IMR-90 (cell line): ENCODE data around the gene AANAT. TPM values are rescaled to one million over a fixed set of nuclear protein-coding genes. Genes with fewer than 3 reads are reported as not detected.

Experiments used
- ATAC-seq: fragments of 200-7000 bp; cut with Tn5 transposase; 2 replicates; pipeline ENCODE4 v1.9.1; 2020; ENCODE audit warnings: low read depth, mild to moderate bottlenecking, moderate library complexity
- BruUV-seq: library from RNA; stranded (reverse); fragments of 400-500 nt; replicated peaks from 2 replicates; lab custom pipeline; 2021; lab: Mats Ljungman, UMichigan
- CTCF ChIA-PET: fragments of 300-600 bp; formaldehyde crosslinking; extraction: SDS; loops from one replicate; lab custom pipeline; 2021; ENCODE audit warnings: antibody characterized with exemption; lab: Yijun Ruan, JAX
- POLR2A ChIA-PET: fragments of 300-600 bp; sonication (Branson Sonifier 250); formaldehyde crosslinking; loops from one replicate; lab custom pipeline; 2022; ENCODE audit warnings: antibody characterized with exemption; ENCODE audit not compliant: unreplicated experiment; lab: Charles Lee
- DNase-seq: peaks from one replicate; pipeline ENCODE4 v3.0.0; 2013
- H2AFZ ChIP-seq: replicated peaks from 2 replicates; pipeline ENCODE3; 2013; ENCODE audit warnings: low read length, mild to moderate bottlenecking; ENCODE audit not compliant: poor library complexity
- H2AK5ac ChIP-seq: 2 replicates; pipeline ENCODE4 v1.6.1; 2013; ENCODE audit warnings: low read depth, low read length, inconsistent platforms
- H2AK9ac ChIP-seq: replicated peaks from 2 replicates; pipeline ENCODE3; 2013; ENCODE audit warnings: mild to moderate bottlenecking, low read depth, low read length, moderate library complexity; ENCODE audit not compliant: poor library complexity
- H2BK120ac ChIP-seq: 2 replicates; pipeline ENCODE4 v1.6.1; 2013; ENCODE audit warnings: low read depth, low read length, inconsistent platforms
- H2BK15ac ChIP-seq: 3 replicates; pipeline ENCODE4 v1.6.1; 2013; ENCODE audit warnings: low read depth, low read length, inconsistent platforms
- H2BK20ac ChIP-seq: 2 replicates; pipeline ENCODE4 v1.6.1; 2013; ENCODE audit warnings: low read depth, mild to moderate bottlenecking, inconsistent platforms, low read length, moderate library complexity
- H2BK5ac ChIP-seq: 2 replicates; pipeline ENCODE4 v1.6.1; 2013; ENCODE audit warnings: mild to moderate bottlenecking, low read depth, low read length, inconsistent platforms; ENCODE audit not compliant: poor library complexity, severe bottlenecking
- H3K14ac ChIP-seq: replicated peaks from 2 replicates; pipeline ENCODE4 v1.6.1; 2013; ENCODE audit warnings: low read depth, low read length, inconsistent platforms
- H3K18ac ChIP-seq: 2 replicates; pipeline ENCODE4 v1.6.1; 2013; ENCODE audit warnings: low read depth, low read length, control low read depth
- H3K23ac ChIP-seq: 2 replicates; pipeline ENCODE4 v1.6.1; 2013; ENCODE audit warnings: low read depth, low read length, inconsistent platforms
- H3K27ac ChIP-seq: 2 replicates; pipeline ENCODE4 v1.5.1; 2013; ENCODE audit warnings: mild to moderate bottlenecking, control low read depth, low read length; ENCODE audit not compliant: insufficient read depth
- H3K27me3 ChIP-seq: 2 replicates; pipeline ENCODE4 v1.6.1; 2013; ENCODE audit warnings: low read length; ENCODE audit not compliant: control insufficient read depth, insufficient read depth
- H3K36me3 ChIP-seq: 2 replicates; pipeline ENCODE4 v1.6.1; 2013; ENCODE audit warnings: low read length, mixed read lengths; ENCODE audit not compliant: control insufficient read depth, insufficient read depth
- H3K4ac ChIP-seq: 2 replicates; pipeline ENCODE4 v1.6.1; 2013; ENCODE audit warnings: low read depth, low read length, inconsistent platforms
- H3K4me1 ChIP-seq: 2 replicates; pipeline ENCODE4 v1.6.1; 2013; ENCODE audit warnings: low read length, mixed read lengths; ENCODE audit not compliant: control insufficient read depth, insufficient read depth
- H3K4me2 ChIP-seq: 2 replicates; pipeline ENCODE4 v1.6.1; 2013; ENCODE audit warnings: low read depth, mild to moderate bottlenecking, control low read depth, low read length, moderate library complexity
- H3K4me3 ChIP-seq: 2 replicates; pipeline ENCODE4 v1.5.1; 2013; ENCODE audit warnings: low read depth, mild to moderate bottlenecking, control low read depth, low read length, moderate library complexity; ENCODE audit not compliant: insufficient read depth
- H3K56ac ChIP-seq: 2 replicates; pipeline ENCODE4 v1.6.1; 2013; ENCODE audit warnings: low read length, inconsistent platforms; ENCODE audit not compliant: insufficient read depth; ENCODE audit errors: extremely low read depth
- H3K79me1 ChIP-seq, 2 experiments: 2 replicates each; pipeline ENCODE4 v1.6.1; 2013; ENCODE audit warnings: low read length in 2 of 2, inconsistent platforms in 1 of 2, low read depth in 1 of 2
- H3K9ac ChIP-seq: 2 replicates; pipeline ENCODE4 v1.6.1; 2013; ENCODE audit warnings: low read depth, low read length, control low read depth
- H3K9me1 ChIP-seq: 2 replicates; pipeline ENCODE4 v1.6.1; 2013; ENCODE audit warnings: low read length, inconsistent platforms; ENCODE audit not compliant: insufficient read depth
- H3K9me3 ChIP-seq: 2 replicates; pipeline ENCODE4 v1.6.1; 2013; ENCODE audit warnings: low read length; ENCODE audit not compliant: control insufficient read depth, insufficient read depth
- H4K20me1 ChIP-seq: 2 replicates; pipeline ENCODE4 v1.6.1; 2013; ENCODE audit warnings: low read length, inconsistent platforms; ENCODE audit not compliant: insufficient read depth
- H4K5ac ChIP-seq: 2 replicates; pipeline ENCODE4 v1.6.1; 2013; ENCODE audit warnings: mild to moderate bottlenecking, low read depth, low read length, control low read depth
- H4K8ac ChIP-seq, 2 experiments: 2 replicates each; pipeline ENCODE4 v1.6.1; 2013; ENCODE audit warnings: low read depth in 2 of 2, low read length in 2 of 2, control low read depth in 1 of 2, inconsistent platforms in 1 of 2
- H4K91ac ChIP-seq: 2 replicates; pipeline ENCODE4 v1.6.1; 2013; ENCODE audit warnings: low read depth, low read length, inconsistent platforms; ENCODE audit not compliant: insufficient read depth
- BHLHE40 ChIP-seq: fragments of 150-350 bp; IDR thresholded peaks from 2 replicates; pipeline ENCODE4 v1.6.1; 2016; ENCODE audit warnings: mild to moderate bottlenecking, low read depth, low read length
- CEBPB ChIP-seq: IDR thresholded peaks from 2 replicates; pipeline ENCODE4 v1.6.1; 2012; ENCODE audit warnings: low read depth, low read length, improper control_type of control experiment
- CHD1 ChIP-seq: IDR thresholded peaks from 2 replicates; pipeline ENCODE4 v1.6.1; 2012; ENCODE audit warnings: low read depth, low read length, improper control_type of control experiment
- FOS ChIP-seq: fragments of 150-350 bp; IDR thresholded peaks from 2 replicates; pipeline ENCODE4 v1.6.1; 2016; ENCODE audit warnings: low read depth, low read length
- MAFK ChIP-seq: IDR thresholded peaks from 2 replicates; pipeline ENCODE4 v1.6.1; 2012; ENCODE audit warnings: low read depth, low read length, improper control_type of control experiment
- MAZ ChIP-seq: IDR thresholded peaks from 2 replicates; pipeline ENCODE4 v1.6.1; 2012; ENCODE audit warnings: low read depth, mild to moderate bottlenecking, low read length, improper control_type of control experiment, moderate library complexity, borderline replicate concordance
- MXI1 ChIP-seq: IDR thresholded peaks from 2 replicates; pipeline ENCODE4 v1.6.1; 2012; ENCODE audit warnings: low read depth, mild to moderate bottlenecking, low read length, moderate library complexity, borderline replicate concordance
- POLR2A ChIP-seq: IDR thresholded peaks from 2 replicates; pipeline ENCODE4 v1.6.1; 2012; ENCODE audit warnings: mild to moderate bottlenecking, low read depth, low read length
- RAD21 ChIP-seq: IDR thresholded peaks from 2 replicates; pipeline ENCODE4 v1.6.1; 2012; ENCODE audit warnings: low read length, improper control_type of control experiment
- WGBS, 2 experiments: methylation state at CpG; one replicate each; pipeline versions ENCODE4 v1.1.5 to v1.1.7; 2013; ENCODE audit warnings: missing lambda C conversion rate in 2 of 2; ENCODE audit not compliant: insufficient read length in 1 of 2; ENCODE audit errors: extremely low coverage in 2 of 2; 5-methylcytosine and 5-hydroxymethylcytosine counted together
- dilution Hi-C: fragments of 300-500 bp; cut with HindIII; formaldehyde crosslinking; loops from one replicate; pipeline ENCODE4 v1.14.3; 2018; ENCODE audit warnings: low sequenced_read_pairs; ENCODE audit not compliant: unreplicated experiment
- in situ Hi-C: fragments of 300-500 bp; cut with MboI; formaldehyde crosslinking; loops from 3 replicates; pipeline ENCODE4 v1.14.3; 2019; ENCODE audit warnings: low sequenced_read_pairs, inconsistent platforms, mixed read lengths
- intact Hi-C: fragments of 100-400 bp; cut with micrococcal nuclease; formaldehyde crosslinking; loops from 2 replicates; pipeline ENCODE4 v1.10.0; 2022
- polyA plus RNA-seq, 3 experiments: library from polyadenylated mRNA; depleted of rRNA; stranded (reverse); fragments of >200 nt; gene quantifications; 2 replicates each; pipeline ENCODE4 v1.2.3, GENCODE V29; 2012; ENCODE audit warnings: low replicate concordance in 1 of 3
- total RNA-seq: library from RNA; depleted of rRNA; stranded (reverse); fragments of >200 nt; gene quantifications from 2 replicates; pipeline ENCODE4 v1.2.3, GENCODE V29; 2012
- TF ChIP-seq, protein P1 (sequence below): fragments of 150-350 bp; IDR thresholded peaks from 2 replicates; pipeline ENCODE4 v1.6.1; 2016; ENCODE audit warnings: low read depth, mild to moderate bottlenecking, low read length, moderate library complexity, borderline replicate concordance

AANAT gene
- total and polyA plus RNA-seq, 2 of the 4 experiments (the other 2 are of a cell fraction) = 0.21 TPM; not detected in 1

- Histone ChIP-seq H2BK20ac (peak overlapping the region; percentile 30), H2BK120ac (peak overlapping the region; percentile 79), H2AK5ac (peak overlapping the region; percentile 14; the same call in 1 of the 2 replicates), H2BK5ac (peak overlapping the region; percentile 30), H2AK9ac (peak overlapping the region; percentile 4), H3K18ac (peak overlapping the region; percentile 43), H2AFZ (peak overlapping the region; percentile 92), H4K5ac (peak overlapping the region; percentile 1), H4K91ac (peak overlapping the region; percentile 27), H3K79me1 (no peaks in the 10 kb centered on the region), H3K9ac (peak overlapping the region; percentile 22), H3K4me2 (peak overlapping the region; percentile 68), H3K4me3 (peak overlapping the region; percentile 1; the same call in 1 of the 2 replicates), H3K23ac (peak overlapping the region; percentile 30; the same call in 1 of the 2 replicates), H3K36me3 (no peaks in the 10 kb centered on the region), H4K20me1 (no peaks in the 10 kb centered on the region), H3K9me3 (no peaks in the 10 kb centered on the region), H3K4me1 (peaks cover 7% of the 10 kb centered on the region), H3K56ac (peak overlapping the region; percentile 76), H2BK15ac (peak overlapping the region; percentile 17; the same call in 2 of the 3 replicates), H3K9me1 (0 out of 2 replicates have a peak, but pooled peaks cover 5% of the 10 kb centered on the region), H3K27me3 (no peaks in the 10 kb centered on the region), H4K8ac (peak overlapping the region; percentile 38 to 93), H3K4ac (peak overlapping the region; percentile 69), H3K27ac (peak overlapping the region; percentile 65), H3K14ac (peak overlapping the region; percentile 57)
- no TSS peak for BruUV-seq
- dilution Hi-C loops (no loop called here), in situ Hi-C loops (no loop called here), intact Hi-C loops (no loop called here)
- ChIA-PET POLR2A (no interaction called here), CTCF (interaction anchor here (0.7 kb wide), 1 partner anchor 88 kb away, joined by 3 read pairs; no protein-coding TSS in a partner anchor)
- 4% methylated on average over 7 of the region's 22 CpGs; no CpG with 5 or more reads in 1 of the 2 experiments for WGBS, 2 experiments
- peak; percentile 97 for DNase-seq
- TF ChIP-seq MAFK (0 out of 2 replicates have a peak, but pooled peaks have one; percentile 19), MXI1 (no peak), MAZ (peak; percentile 25; the same call in 1 of the 2 replicates), POLR2A (peak; percentile 67), FOS (peak; percentile 70), CHD1 (no peak), CEBPB (peak; percentile 98), RAD21 (0 out of 2 replicates have a peak, but pooled peaks have one; percentile 11), BHLHE40 (peak; percentile 71)
- TF ChIP-seq, protein P1, sequence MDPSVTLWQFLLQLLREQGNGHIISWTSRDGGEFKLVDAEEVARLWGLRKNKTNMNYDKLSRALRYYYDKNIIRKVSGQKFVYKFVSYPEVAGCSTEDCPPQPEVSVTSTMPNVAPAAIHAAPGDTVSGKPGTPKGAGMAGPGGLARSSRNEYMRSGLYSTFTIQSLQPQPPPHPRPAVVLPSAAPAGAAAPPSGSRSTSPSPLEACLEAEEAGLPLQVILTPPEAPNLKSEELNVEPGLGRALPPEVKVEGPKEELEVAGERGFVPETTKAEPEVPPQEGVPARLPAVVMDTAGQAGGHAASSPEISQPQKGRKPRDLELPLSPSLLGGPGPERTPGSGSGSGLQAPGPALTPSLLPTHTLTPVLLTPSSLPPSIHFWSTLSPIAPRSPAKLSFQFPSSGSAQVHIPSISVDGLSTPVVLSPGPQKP = no peak
- ATAC-seq = peak; percentile 86
Measured at GRCh38 chr17:76515274-76515949, 48.0 kb downstream of the AANAT start.
